Raji (cell line): Measurements from ENCODE around the gene CYTL1.

Experiments used
- POLR2A ChIP-seq: IDR thresholded peaks from 2 replicates; pipeline ENCODE4 v1.6.1; 2011; ENCODE audit warnings: low read depth, low read length, control low read depth; ENCODE audit not compliant: insufficient read depth

CYTL1 gene

DNA sequence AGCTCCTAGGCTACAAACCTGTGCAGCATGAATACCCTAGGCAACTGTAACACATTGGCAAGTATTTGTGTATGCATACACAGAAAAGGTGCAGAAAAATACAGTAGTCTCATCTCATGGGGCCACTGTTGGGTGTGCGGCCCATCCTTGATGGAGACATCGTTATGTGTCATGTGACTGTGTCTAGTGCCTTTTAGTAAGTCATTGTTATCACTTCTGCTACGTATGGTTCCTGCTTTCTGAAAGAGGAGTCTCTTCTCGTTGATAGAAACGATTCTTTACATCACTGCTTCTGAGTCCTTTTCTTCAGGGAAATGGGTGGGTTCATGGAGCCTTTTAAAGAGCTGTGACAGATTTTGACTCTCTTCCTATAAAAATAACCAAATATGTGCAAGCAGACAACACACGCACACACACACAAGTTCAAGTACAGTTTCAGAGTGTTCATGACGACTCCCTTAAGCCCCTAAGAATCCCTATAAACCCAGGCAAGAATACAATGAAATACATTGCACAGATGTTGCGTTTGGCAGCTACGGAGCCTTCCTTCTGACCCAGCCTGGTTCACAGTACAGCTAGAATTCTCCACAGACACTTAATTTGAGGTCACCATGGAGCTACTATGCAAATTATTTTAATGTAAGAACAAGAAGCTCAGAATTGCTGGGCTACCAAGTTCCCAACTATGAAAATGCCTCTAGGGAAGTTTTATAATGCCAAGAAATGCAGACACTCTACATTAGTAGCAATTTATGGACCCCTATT lies 21.8 kb upstream of the CYTL1 start:
- no peak for TF ChIP-seq POLR2A

DNA sequence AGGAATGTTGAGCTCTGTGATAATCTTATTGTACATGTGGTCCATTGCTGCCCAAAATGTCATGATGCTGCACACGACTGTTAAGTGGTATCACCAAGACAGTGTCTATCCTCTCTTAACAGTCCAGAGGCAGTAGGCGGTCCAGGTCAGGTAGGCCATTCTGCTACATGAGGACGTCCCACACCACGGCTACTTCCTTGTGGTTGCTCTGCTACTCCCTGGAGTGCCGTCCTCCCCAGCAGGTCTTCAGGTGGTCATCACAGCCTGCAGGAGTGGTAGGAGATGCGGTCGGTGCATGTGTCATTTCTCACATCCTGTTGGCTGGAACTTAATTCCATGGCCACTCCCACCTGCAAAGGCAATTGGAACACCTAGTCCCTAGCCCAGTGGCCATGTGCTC lies 20.5 kb upstream of the CYTL1 start:
- TF ChIP-seq POLR2A = no peak

DNA sequence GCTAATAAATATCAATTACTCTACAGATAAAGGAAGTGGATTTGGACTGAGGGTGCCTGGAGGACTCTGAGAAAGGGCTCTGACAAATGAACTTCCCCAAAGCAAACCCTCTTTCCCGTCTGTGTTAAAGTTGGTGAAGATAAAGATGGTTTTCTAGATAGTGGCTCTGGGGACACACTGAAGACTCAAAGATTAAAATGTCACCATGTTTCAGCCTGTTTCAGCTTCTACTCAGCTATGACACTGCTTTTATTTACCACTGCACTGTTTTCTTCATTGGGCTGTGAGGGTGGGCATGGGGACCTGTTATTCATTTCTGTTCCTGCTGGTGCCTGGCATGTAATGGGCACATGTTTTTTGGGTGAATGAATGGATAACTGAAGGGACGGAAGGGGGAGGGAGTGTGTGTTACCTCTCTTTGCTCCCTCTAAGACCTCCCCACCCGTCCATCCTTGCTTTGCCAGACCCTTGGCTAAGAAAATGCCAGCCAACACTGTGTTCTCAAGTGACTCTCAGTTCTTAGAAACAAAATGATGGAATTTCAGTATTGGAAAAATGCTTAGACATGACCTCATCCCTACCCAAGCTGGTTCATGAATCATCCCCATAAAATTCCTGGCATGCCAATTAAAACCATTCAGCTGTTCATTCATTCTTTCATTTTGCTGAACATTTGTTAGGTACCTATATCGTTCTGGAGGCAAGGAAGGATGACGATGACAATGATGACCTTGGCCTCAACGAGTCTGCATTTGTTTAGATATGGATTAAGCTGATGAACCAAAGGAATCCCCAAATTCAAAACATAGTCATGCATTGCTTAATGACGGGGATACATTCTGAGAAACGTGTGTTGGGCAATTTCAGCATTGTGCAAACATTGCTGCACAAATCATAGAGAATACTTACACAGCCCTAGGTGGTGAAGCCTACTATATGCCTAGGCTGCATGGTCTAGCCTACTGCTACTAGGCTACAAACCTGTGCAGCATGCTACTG lies 18.6 kb upstream of the CYTL1 start:
- TF ChIP-seq POLR2A = no peak

DNA sequence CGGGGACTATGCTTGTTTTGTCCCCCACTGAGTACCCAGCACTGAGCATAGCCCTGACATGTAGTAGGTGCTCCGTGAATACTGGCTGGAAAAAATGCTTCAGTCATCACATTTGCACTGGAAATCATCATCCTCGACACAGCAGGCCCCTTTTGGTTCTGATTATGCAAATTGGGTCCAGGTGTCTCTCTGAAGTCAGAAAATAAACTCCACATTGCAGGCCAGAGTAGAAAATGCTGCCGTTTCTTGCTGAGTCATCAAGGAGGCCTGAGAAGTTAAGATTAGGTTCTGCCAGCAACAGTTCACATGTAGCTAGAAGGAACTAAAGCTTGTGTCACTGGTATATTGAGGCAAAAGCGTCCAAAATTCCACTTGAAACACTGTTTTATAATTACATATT lies 17.0 kb upstream of the CYTL1 start:
- 0 out of 2 replicates have a peak, but pooled peaks have one; percentile 15 for TF ChIP-seq POLR2A

DNA sequence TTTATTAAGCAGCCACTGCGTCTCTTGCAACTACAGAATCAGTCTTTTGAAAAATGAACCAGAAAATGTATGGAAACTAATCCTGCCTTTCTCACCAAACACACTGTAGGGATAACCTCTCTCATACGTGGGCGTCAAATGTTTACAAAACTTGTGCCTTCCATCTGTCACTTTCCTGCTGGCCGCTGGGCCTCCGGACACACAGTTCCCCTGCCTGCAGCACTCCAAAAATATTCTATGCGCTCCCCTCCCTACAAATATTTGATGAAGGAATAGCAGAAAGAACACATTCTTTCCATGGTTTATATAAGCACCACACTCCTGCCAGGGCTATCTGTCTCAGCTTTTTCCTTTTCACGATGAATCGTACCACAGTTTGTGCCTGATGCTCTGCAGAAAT lies 14.9 kb upstream of the CYTL1 start:
- TF ChIP-seq POLR2A = no peak

DNA sequence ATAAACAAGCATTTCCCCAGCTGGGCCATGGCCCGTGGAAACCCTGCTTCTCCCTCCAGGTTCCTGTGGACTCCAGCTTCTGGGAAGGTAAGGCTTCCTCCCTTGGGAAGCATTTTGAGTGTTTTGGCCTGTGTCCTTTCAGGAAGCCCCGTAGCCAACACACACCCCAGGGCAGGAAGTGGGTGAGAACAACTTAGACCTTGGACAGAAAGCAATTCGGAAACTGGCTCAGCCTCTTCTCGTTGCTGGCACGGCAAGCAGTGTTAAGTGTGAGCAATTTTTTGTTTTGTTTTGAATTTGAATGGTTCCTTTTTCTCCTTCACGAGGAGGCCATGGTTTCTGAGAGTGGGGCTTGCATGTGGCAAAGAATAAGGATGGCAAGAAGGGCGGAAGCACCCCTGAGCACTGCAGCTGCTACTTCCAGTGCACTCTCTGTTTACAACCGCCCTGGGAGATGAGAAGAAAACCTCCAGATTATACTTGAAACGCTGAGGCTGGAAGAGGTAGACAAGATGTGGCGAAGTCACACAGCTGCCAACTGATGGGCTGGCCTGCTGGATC lies 14.1 kb upstream of the CYTL1 start:
- no peak for TF ChIP-seq POLR2A

DNA sequence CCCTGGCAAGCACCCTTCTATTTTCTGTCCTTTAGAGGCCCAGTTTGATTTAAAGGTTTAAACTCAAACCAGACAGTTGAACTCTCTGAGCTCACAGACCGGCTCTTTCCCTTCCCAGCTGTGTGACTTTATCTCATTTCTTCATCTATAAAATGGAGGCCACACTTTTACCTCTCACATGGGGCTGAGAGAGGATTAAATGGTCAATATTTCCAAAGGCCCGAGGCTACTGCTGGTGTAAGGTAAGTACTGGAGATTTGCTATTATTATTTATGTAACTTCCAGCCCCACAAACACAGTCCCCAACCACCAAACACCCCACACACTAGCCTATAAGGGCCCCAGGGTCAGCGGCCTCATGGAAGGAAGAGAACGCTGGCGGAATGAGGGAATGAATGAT lies 13.6 kb upstream of the CYTL1 start:
- TF ChIP-seq POLR2A = no peak

DNA sequence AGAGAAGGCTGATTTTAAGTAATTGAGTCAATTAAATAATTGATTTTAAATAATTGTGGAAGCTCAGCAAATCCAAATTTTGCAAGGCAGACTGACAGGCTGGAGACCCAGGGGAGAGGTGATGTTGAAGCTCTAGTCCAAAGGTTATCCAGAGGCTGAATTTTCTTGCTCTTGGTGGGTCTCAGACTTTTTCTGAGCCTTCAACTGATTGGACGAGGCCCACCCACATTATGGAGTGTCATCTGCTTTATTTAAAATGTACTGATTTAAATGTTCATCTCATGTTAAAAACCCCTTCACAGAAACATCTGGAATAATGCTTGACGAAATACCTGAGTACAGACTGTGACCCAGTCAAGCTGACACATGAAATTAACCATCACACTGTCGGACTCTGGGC lies 11.7 kb upstream of the CYTL1 start:
- TF ChIP-seq POLR2A = no peak

DNA sequence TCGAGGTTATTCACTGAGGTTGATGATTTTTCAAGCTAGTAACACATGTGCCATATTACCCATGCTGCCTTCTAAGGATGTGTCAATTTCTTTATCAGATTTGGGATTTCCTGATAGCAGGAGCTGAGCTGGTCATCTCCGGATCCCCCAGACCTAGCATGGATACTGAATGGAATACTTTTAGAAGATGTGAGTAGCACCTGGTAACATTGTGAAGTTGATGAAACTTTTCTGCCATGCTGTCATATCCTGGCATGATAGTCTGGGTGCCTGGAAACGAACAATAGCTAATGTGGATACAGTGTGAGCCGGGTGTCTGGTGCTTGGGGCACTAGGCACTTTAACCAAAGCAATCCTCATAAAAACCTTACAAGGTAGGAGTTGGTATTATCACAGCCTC lies 11.0 kb upstream of the CYTL1 start:
- no peak for TF ChIP-seq POLR2A

DNA sequence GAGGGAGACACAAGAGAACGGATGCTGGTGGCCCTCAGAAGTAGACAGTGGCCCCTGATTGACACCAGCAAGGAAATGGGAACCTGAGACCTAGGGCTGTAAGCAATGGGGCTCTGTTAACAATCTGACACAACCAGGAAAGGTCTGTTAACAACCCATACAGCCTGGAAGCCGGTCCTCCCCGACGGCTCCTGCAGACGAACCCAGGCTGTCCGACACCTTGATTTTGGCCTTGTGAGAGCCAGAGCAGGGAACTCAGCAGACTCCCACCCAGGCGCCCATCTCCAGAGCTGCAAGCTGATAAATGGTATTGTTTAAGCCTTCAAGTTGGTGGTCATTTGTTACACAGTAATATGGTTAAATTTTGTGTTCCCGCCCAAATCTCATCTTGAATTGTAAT lies 10.2 kb upstream of the CYTL1 start:
- no peak for TF ChIP-seq POLR2A

DNA sequence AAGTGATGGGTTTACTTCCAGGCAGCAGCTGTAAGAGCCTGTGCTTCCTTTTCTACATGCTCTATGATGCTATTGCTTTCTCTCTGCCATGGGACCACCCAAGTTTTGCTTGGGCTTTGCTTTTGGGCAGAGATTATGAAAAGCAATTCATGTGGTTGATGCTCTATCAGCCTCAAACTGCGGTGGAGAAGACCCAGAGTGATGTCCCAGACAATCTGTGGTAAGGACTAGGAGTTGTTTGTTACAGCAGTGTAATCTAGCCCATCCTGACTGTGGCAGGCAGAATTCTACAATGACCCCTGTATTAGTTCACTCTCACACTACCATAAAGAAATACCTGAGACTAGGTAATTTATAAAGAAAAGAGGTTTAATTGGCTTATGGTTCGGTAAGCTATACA lies 9.2 kb upstream of the CYTL1 start:
- TF ChIP-seq POLR2A = no peak

DNA sequence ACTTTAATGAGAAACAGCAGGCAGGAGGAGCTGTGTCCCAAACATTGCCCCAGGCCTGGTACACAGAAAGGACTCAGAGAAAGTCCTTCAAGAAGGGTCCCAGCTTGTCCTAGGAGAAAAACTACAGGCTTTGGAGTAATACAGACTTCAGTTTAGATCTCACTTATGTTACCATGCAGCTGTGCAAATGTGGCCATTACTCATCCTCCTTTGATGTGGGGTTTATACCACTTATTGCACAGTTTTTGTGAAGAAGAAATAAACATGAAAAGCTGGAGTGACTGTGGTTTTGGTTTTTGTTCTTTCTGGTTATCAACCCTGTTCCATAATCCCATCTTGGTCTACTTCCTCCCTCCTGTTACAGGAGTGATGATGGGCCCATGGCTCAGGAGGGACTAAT lies 8.1 kb upstream of the CYTL1 start:
- TF ChIP-seq POLR2A = no peak

DNA sequence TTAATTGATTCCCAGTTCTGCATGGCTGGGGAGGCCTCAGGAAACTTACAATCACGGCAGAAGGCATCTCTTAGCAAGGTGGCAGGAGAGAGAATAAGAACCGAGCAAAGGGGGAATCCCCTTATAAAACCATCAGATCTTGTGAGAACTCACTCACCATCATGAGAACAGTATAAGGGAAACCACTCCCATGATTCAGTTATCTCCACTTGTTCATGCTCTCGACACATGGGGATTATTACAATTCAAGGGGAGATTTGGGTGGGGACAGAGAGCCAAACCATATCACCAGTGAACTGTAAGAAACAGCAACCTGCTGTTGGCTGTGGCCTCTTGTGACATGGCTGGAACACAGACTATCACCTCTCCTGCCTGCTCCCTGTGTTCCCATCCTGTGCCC lies 7.1 kb upstream of the CYTL1 start:
- TF ChIP-seq POLR2A = no peak

DNA sequence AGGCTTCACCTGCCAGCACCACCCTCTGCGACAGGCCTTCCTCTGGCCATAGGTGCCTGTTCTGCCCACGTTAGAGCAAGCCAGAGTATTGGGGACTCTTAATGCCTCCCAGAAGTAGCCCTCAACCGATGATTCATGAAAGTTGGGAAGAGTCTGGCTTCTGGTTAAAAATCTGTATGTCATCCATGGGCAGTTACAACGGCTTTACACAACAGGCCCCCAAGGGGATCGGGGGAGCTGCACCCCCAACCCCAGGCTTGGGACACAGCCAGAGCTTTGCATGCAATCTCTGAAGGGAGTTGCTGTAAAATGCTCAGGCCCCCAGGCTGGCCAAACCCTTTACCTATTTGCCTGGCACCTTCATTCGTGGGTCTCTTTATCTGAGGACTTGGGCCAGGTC lies 5.4 kb upstream of the CYTL1 start:
- TF ChIP-seq POLR2A = no peak

DNA sequence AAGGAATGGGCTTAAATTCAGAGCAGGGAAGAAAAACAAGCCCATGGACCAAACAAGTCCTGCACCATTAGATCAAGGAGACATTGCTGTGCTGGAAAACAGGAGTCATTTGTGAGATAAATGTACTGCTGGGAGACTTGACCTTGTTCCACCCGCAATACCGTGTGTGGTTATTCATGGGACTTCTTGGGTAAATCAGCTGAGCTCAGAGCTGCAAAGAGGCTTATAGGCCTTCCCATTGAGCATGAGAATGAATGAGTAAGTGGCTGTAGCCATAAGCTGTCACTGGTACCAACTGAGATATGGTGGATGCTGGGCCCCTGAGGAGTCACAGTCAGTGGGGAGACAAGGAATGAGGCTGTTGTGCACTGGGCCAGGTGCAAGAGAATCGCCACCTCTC lies 2.3 kb upstream of the CYTL1 start:
- no peak for TF ChIP-seq POLR2A

DNA sequence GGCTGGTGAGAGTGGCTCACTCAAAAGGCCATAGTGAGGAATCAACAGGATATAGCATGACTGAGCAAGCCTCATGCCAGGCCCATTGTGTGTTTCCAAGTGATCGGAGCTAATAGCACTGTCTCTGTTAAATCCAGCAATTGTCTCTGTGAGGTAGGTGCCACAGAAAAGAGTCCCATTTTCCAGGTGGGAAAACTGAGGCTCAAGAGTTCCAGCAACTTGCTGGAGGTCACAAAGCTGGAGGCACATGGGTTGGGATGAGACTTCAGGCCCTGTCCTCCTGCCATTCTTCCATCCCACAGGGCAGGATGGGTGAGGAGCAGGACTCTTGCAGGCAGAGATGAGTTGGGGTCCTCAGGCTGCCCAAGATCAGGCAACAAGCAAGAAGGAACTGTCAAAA lies 1.1 kb upstream of the CYTL1 start:
- TF ChIP-seq POLR2A = no peak

DNA sequence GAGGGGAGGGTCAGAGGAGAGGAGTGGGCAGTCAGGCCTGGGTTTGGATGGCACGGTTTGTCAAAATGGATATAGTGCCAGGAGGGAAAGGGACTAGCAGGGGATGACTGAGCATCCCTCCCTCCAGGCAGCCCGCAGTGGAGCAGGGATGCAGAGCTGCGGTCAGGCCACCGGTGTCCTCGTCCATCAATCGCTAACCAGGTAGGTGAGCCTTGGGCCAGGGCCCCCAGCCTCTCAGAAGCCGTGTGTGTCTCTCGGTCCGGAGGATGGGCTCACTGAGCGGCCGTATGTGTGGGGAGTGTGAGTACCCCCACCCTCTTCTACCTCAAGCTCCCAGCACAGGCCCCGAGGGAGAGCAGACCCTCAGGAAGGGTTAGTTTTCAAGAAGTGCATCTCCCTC lies 538 bp upstream of the CYTL1 start:
- TF ChIP-seq POLR2A = no peak

DNA sequence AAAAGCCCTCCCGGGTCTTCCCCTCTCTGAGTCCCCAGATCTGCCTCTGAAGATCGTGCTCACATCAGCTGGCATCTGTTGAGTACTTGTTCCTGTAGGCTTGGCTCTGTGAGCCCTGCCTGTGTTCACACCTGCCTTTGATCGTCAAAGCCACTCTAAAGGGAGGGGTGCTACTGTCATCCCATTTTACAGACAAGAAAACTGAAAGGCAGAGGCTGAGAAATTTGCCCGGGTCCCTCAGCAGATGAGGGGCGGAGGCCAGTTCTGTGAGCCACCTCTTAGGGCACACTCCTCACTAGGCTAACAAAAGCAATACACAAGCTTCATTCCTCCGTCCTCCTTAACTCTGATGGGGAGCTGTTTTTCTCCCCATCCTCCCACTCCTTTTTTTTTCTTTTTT lies 655 bp downstream of the CYTL1 start:
- no peak for TF ChIP-seq POLR2A
